NCI-H2196 treated with DMSO at 0.1 percent for 48 hours (cell line): ENCODE data around the gene FCRL6.

ENCODE experiments used
- DNase-seq: peaks from one replicate; lab custom pipeline; 2025; ENCODE audit not compliant: unreplicated experiment; lab: John Stamatoyannopoulos, UW

The FCRL6 gene

DNA sequence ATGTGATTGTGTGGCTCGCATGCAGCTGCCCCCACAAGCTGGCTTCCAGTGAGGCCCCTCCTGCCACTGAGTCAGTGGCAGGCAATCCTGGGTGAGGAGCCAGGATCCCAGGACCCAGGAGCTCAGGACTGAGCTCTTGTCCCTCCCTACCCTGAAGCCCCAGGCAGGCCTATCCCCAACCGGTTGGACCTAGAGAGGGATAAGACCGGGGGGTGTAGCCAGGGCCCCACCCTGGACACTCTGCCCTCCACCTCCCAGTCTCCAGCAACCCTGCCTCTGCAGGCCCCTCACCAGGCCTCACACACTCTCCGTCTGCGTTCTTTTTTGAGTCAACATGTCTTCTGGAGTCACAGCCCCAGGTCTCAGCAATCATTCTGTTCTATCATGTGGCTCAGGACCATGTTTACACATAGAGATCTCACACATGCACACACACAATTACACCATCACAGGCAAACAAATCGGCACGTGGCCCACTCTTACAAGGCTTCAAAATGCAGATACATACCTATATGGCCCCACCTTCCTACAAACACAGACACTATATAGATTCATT lies 57.7 kb downstream of the FCRL6 start:
- no peak for DNase-seq

DNA sequence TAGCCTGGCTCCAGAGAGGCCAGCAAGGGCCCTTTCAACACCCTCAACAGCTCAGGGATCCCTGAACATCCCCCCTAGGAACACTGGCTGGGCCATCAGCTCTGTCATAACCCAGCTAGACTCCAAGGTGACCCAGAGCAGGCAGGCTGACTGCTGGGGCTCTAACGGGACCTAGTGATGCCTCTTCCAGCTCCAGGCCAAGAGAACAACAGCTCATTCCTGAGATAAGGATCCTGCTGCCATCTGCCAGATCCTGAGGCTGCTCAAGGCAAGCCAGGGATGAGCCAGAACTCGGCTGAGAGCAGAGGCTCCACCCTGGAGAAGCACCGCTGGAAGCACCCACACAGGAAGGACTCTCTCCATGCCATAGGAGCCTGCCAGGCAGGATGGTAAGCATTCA lies 58.3 kb downstream of the FCRL6 start:
- DNase-seq: no peak

DNA sequence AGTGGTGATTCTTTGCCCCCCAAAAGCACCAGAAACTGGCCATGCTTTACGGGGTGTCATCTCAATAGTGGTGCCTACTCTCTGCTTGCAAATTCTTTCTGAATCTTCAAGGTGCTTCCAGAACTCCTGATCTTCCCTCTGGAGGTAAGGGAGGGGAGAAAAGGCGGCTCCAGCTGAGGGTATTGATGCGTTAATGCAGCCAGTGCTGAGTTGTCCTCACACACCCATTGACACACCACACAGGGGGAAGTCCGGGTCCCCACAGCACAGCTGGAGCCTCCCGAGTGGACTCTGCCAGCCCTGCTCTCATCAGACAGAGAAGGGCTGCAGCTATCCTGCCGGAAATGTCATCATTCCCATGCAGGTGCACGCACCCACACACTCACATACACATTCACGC lies 59.1 kb downstream of the FCRL6 start:
- DNase-seq: no peak

DNA sequence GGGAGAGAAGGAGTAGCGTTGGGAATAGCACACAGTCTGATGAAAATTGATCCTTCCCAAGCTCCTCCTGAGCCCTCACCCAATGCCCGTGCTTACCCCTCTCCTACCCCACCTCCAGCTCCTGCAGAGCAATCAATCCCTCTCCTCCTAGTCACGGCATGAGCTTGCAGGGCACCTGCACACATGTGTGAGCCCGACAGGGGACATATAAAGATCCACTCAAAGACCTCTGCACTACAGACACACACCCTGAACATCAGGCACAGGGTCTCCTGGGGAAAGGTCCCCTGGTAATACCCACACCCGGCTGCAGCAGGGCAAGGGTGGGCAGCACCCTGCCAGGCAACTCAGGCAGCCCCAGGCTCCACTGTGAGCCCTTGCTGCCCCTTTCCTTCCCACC lies 59.9 kb downstream of the FCRL6 start:
- no peak for DNase-seq

DNA sequence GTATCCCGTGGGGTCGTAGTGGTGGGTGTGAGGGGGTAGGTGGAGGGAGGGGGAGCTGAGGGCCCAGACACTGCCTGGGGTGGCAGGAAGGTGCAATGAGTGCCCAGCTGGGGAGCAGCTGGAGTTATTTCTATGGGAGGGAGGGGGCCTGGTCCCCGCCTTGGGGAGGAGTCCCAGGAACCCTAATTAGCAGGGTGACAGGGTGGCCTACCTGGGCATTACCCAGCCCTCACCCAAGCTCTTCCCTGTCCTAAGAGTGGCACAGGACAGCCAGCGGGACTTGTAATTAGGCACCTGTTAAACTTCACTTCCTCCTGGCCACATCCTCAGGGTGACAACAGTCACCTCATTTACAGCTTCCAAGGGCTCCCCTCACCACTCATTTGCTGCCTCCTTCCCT lies 60.4 kb downstream of the FCRL6 start, which contains the start of gene VSIG8:
VSIG8 (minus strand) TSS at position 101 of the 400 bp plus-strand sequence. CDS start 136 bp downstream, outside the sequence.
- DNase-seq: no peak

DNA sequence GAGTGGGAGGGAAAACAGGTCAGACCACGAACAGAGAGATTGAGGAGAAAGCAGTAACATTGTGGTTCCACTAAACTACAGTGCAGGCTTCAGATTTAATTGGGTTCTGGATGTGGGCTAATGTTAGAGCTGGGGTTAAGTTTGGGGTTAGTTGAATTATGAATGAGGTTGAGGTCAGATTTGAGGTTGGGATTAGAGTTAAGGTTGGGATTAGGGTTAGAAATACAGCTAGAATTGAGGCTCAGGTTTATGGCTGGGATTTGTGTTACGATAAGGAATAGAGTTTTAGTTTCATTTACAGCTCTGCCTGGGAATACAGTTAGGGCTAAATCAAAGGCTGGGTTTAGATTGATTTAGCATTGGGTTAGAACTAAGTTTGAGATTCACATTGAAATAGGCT lies 62.1 kb downstream of the FCRL6 start:
- DNase-seq: no peak
